SU-DHL-6 (cell line): ENCODE results near the gene SMIM10L2A.

Source experiments
- EZH2phosphoT487 ChIP-seq: fragments of 200-600 bp; sonication (generic), shearing (Covaris generic); conservative IDR thresholded peaks from 2 replicates; pipeline ENCODE4 v1.6.1; 2018; ENCODE audit warnings: mild to moderate bottlenecking, antibody characterized with exemption, low read length, moderate library complexity, mixed read lengths
- TF ChIP-seq, protein P1 (sequence below): fragments of 200-600 bp; sonication (generic); IDR thresholded peaks from one replicate; pipeline ENCODE4 v1.5.1; 2017; ENCODE audit warnings: antibody characterized with exemption, mild to moderate bottlenecking, low read length, moderate library complexity; ENCODE audit not compliant: insufficient read depth, poor library complexity, severe bottlenecking

DNA sequence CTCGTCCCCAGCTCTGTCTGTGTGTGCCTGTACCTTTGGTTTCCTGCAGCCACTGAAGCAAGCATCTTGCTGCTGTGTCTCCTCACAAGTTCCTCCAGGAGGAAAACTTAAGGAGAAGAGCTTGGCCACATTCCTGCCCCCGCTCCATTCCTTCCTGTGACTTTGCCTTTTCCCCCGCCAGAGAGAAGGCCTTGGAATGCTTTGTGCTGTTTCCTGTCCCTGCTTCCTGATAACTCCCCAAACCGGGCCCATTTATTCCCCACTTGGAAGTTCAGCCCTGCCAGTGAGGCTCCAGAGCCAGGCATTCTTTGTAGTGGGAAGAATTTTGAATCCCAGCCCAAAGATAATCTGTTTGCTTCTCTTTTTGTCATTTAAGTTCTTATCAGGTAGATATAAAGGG is 33.1 kb downstream of the SMIM10L2A start:
- TF ChIP-seq, protein P1, sequence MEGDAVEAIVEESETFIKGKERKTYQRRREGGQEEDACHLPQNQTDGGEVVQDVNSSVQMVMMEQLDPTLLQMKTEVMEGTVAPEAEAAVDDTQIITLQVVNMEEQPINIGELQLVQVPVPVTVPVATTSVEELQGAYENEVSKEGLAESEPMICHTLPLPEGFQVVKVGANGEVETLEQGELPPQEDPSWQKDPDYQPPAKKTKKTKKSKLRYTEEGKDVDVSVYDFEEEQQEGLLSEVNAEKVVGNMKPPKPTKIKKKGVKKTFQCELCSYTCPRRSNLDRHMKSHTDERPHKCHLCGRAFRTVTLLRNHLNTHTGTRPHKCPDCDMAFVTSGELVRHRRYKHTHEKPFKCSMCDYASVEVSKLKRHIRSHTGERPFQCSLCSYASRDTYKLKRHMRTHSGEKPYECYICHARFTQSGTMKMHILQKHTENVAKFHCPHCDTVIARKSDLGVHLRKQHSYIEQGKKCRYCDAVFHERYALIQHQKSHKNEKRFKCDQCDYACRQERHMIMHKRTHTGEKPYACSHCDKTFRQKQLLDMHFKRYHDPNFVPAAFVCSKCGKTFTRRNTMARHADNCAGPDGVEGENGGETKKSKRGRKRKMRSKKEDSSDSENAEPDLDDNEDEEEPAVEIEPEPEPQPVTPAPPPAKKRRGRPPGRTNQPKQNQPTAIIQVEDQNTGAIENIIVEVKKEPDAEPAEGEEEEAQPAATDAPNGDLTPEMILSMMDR = no peak
- no peak for TF ChIP-seq EZH2phosphoT487
